ENCODE results near the gene IL33.

IL33 gene

DNA sequence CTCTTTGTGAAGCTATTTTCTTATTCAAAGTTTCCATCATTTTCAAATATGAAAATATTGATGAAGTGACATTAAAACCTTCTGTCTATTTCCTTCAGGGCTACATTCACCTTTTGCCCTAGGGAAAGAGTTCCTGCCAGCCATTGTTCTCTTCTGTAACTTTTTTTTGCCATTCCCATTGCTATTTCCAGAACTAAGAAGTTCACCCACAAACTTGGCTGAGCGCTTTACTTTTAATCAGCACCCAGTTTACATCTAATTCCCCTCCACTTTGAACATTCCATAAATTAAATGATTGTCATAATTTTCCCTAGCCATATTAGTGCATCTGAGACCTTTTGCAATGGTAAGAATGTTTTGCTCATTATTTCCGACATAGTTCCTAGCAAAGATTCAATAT is 4.4 kb downstream of the IL33 start (continued):
- TF ChIP-seq, protein P1, sequence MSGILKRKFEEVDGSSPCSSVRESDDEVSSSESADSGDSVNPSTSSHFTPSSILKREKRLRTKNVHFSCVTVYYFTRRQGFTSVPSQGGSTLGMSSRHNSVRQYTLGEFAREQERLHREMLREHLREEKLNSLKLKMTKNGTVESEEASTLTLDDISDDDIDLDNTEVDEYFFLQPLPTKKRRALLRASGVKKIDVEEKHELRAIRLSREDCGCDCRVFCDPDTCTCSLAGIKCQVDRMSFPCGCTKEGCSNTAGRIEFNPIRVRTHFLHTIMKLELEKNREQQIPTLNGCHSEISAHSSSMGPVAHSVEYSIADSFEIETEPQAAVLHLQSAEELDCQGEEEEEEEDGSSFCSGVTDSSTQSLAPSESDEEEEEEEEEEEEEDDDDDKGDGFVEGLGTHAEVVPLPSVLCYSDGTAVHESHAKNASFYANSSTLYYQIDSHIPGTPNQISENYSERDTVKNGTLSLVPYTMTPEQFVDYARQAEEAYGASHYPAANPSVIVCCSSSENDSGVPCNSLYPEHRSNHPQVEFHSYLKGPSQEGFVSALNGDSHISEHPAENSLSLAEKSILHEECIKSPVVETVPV (CRISPR knock-in tag; IDR thresholded peaks at IDR 0.05) = no peak
- TF ChIP-seq, protein P2, sequence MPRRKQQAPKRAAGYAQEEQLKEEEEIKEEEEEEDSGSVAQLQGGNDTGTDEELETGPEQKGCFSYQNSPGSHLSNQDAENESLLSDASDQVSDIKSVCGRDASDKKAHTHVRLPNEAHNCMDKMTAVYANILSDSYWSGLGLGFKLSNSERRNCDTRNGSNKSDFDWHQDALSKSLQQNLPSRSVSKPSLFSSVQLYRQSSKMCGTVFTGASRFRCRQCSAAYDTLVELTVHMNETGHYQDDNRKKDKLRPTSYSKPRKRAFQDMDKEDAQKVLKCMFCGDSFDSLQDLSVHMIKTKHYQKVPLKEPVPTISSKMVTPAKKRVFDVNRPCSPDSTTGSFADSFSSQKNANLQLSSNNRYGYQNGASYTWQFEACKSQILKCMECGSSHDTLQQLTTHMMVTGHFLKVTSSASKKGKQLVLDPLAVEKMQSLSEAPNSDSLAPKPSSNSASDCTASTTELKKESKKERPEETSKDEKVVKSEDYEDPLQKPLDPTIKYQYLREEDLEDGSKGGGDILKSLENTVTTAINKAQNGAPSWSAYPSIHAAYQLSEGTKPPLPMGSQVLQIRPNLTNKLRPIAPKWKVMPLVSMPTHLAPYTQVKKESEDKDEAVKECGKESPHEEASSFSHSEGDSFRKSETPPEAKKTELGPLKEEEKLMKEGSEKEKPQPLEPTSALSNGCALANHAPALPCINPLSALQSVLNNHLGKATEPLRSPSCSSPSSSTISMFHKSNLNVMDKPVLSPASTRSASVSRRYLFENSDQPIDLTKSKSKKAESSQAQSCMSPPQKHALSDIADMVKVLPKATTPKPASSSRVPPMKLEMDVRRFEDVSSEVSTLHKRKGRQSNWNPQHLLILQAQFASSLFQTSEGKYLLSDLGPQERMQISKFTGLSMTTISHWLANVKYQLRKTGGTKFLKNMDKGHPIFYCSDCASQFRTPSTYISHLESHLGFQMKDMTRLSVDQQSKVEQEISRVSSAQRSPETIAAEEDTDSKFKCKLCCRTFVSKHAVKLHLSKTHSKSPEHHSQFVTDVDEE (CRISPR knock-in tag; IDR thresholded peaks at IDR 0.05) = no peak
- TF ChIP-seq TCF4 (CRISPR knock-in tag; IDR thresholded peaks at IDR 0.05; ENCODE audit: borderline replicate concordance) (no peak), ZNF565 (CRISPR knock-in tag; conservative IDR thresholded peaks at IDR 0.05; ENCODE audit: low read depth) (no peak), ZNF8 (CRISPR knock-in tag; IDR thresholded peaks at IDR 0.05) (no peak), ZC3H10 (CRISPR knock-in tag; IDR thresholded peaks at IDR 0.05) (no peak)

GRCh38 chr9:6224393-6225154 is 9.0 kb downstream of the IL33 start:
- TF ChIP-seq RARB (CRISPR knock-in tag; IDR thresholded peaks at IDR 0.05) (no peak), BACH2 (CRISPR knock-in tag; IDR thresholded peaks at IDR 0.05; ENCODE audit: borderline replicate concordance) (no peak), ESRRG (CRISPR knock-in tag; IDR thresholded peaks at IDR 0.05) (no peak), TOX (CRISPR knock-in tag; IDR thresholded peaks at IDR 0.05; ENCODE audit: borderline replicate concordance) (no peak), ZC3H10 (CRISPR knock-in tag; IDR thresholded peaks at IDR 0.05) (no peak), ZNF70 (CRISPR knock-in tag; IDR thresholded peaks at IDR 0.05) (no peak), CSDC2 (CRISPR knock-in tag; IDR thresholded peaks at IDR 0.05) (no peak), ZNF565 (CRISPR knock-in tag; conservative IDR thresholded peaks at IDR 0.05; ENCODE audit: low read depth) (no peak), ZNF8 (CRISPR knock-in tag; IDR thresholded peaks at IDR 0.05) (no peak), ZFP30 (CRISPR knock-in tag; IDR thresholded peaks at IDR 0.05) (no peak), GLIS3 (CRISPR knock-in tag; IDR thresholded peaks at IDR 0.05) (no peak), CREB5 (CRISPR knock-in tag; IDR thresholded peaks at IDR 0.05; ENCODE audit: low read depth) (no peak), ZFP3 (CRISPR knock-in tag; IDR thresholded peaks at IDR 0.05) (no peak), ISL1 (CRISPR knock-in tag; IDR thresholded peaks at IDR 0.05) (no peak)
- TF ChIP-seq, protein P1 (CRISPR knock-in tag; IDR thresholded peaks at IDR 0.05) = no peak
- TF ChIP-seq, protein P3, sequence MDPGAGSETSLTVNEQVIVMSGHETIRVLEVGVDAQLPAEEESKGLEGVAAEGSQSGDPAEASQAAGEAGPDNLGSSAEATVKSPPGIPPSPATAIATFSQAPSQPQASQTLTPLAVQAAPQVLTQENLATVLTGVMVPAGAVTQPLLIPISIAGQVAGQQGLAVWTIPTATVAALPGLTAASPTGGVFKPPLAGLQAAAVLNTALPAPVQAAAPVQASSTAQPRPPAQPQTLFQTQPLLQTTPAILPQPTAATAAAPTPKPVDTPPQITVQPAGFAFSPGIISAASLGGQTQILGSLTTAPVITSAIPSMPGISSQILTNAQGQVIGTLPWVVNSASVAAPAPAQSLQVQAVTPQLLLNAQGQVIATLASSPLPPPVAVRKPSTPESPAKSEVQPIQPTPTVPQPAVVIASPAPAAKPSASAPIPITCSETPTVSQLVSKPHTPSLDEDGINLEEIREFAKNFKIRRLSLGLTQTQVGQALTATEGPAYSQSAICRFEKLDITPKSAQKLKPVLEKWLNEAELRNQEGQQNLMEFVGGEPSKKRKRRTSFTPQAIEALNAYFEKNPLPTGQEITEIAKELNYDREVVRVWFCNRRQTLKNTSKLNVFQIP (CRISPR knock-in tag; IDR thresholded peaks at IDR 0.05; ENCODE audit: borderline replicate concordance, low read depth) = no peak
- TF ChIP-seq, protein P2 (CRISPR knock-in tag; IDR thresholded peaks at IDR 0.05) = no peak
- no peak for ATAC-seq

Data from SK-N-SH treated with all-trans-retinoic acid at 6 μM for 48 hours (cell line).